ENCODE data around the gene ZP3. TPM values are rescaled to one million over a fixed set of nuclear protein-coding genes. Genes with fewer than 3 reads are reported as not detected.
"Not testable (repeated sequence)": the region's sequence is repeated elsewhere in the genome, so short reads cannot be mapped to it uniquely, and the experiment has no call there.

Gene ZP3
- total and polyA plus RNA-seq, 4 donors, result 0.25 to 0.47 (median 0.44) TPM

GRCh38 chr7:76430211-76430610 is 5.5 kb downstream of the ZP3 start:
- no peaks in the 10 kb centered on the region for H3K36me3 ChIP-seq (ENCODE audit: control insufficient read depth in 4 of 4, insufficient read depth in 3 of 4, low read depth in 1 of 4, low read length in 3 of 4)

GRCh38 chr7:76430836-76431235 is 6.1 kb downstream of the ZP3 start:
- no peak overlapping the region for H3K9ac ChIP-seq (ENCODE audit: low read depth in 1 of 2, low read length in 2 of 2)
- H3K36me3 ChIP-seq (ENCODE audit: control insufficient read depth in 4 of 4, insufficient read depth in 3 of 4, low read depth in 1 of 4, low read length in 3 of 4), result no peaks in the 10 kb centered on the region
- H3K9me3 ChIP-seq (ENCODE audit: control insufficient read depth in 4 of 4, low read length in 3 of 4), result no peaks in the 10 kb centered on the region
- H3K4me3 ChIP-seq (ENCODE audit: low read depth in 1 of 3, low read length in 3 of 3), result no peak overlapping the region
- no peak for DNase-seq (ENCODE audit: low spot score)
- 96% methylated on average over 3 of the region's 3 CpGs for WGBS
- no peaks in the 10 kb centered on the region for H3K27me3 ChIP-seq (ENCODE audit: control insufficient read depth in 4 of 4, insufficient read depth in 4 of 4, low read length in 3 of 4)
- H3K4me1 ChIP-seq (ENCODE audit: control insufficient read depth in 4 of 4, insufficient read depth in 4 of 4, low read length in 3 of 4), result no peaks in the 10 kb centered on the region
- H3K27ac ChIP-seq (ENCODE audit: low read depth in 1 of 2, low read length in 2 of 2), result no peak overlapping the region
- TF ChIP-seq GABPA (IDR thresholded peaks at IDR 0.05 in 1 of 2, conservative IDR thresholded peaks at IDR 0.05 in 1 of 2) (no peak), TAF1 (conservative IDR thresholded peaks at IDR 0.05) (no peak), ZBTB33 (IDR thresholded peaks at IDR 0.05) (no peak), HNF4A (conservative IDR thresholded peaks at IDR 0.05) (no peak), RXRA (IDR thresholded peaks at IDR 0.05) (no peak), HNF4G (IDR thresholded peaks at IDR 0.05) (no peak), FOXA1 (IDR thresholded peaks at IDR 0.05) (no peak), SP1 (IDR thresholded peaks at IDR 0.05) (no peak), CTCF (IDR thresholded peaks at IDR 0.05; ENCODE audit: low read depth, low read length, missing input control) (no peak), NR2F2 (IDR thresholded peaks at IDR 0.05) (no peak), ATF3 (IDR thresholded peaks at IDR 0.05) (no peak), EGR1 (IDR thresholded peaks at IDR 0.05; ENCODE audit: low read depth in 2 of 2) (no peak), YY1 (IDR thresholded peaks at IDR 0.05) (no peak)

More at GRCh38 chr7:76430211-76430610, 5.5 kb downstream of the ZP3 start:
- no peaks in the 10 kb centered on the region for H3K27me3 ChIP-seq (ENCODE audit: control insufficient read depth in 4 of 4, insufficient read depth in 4 of 4, low read length in 3 of 4)
- DNase-seq (ENCODE audit: low spot score), result no peak
- no peak for TF ChIP-seq ZBTB33 (IDR thresholded peaks at IDR 0.05)
- H3K9ac ChIP-seq (ENCODE audit: low read depth in 1 of 2, low read length in 2 of 2), result no peak overlapping the region
- H3K4me3 ChIP-seq (ENCODE audit: low read depth in 1 of 3, low read length in 3 of 3), result no peak overlapping the region
- no peaks in the 10 kb centered on the region for H3K4me1 ChIP-seq (ENCODE audit: control insufficient read depth in 4 of 4, insufficient read depth in 4 of 4, low read length in 3 of 4)
- 94% methylated on average over 9 of the region's 9 CpGs for WGBS
- H3K9me3 ChIP-seq (ENCODE audit: control insufficient read depth in 4 of 4, low read length in 3 of 4), result no peaks in the 10 kb centered on the region
- H3K27ac ChIP-seq (ENCODE audit: low read depth in 1 of 2, low read length in 2 of 2), result no peak overlapping the region

- H3K27me3 ChIP-seq (ENCODE audit: control insufficient read depth in 4 of 4, insufficient read depth in 4 of 4, low read length in 3 of 4); H3K27ac ChIP-seq (ENCODE audit: low read depth in 1 of 2, low read length in 2 of 2); H3K4me1 ChIP-seq (ENCODE audit: control insufficient read depth in 4 of 4, insufficient read depth in 4 of 4, low read length in 3 of 4); H3K4me3 ChIP-seq (ENCODE audit: low read depth in 1 of 3, low read length in 3 of 3); H3K9ac ChIP-seq (ENCODE audit: low read depth in 1 of 2, low read length in 2 of 2); H3K9me3 ChIP-seq (ENCODE audit: control insufficient read depth in 4 of 4, low read length in 3 of 4); H3K36me3 ChIP-seq (ENCODE audit: control insufficient read depth in 4 of 4, insufficient read depth in 3 of 4, low read depth in 1 of 4, low read length in 3 of 4): not testable (repeated sequence)
- peak; percentile 49 for DNase-seq (ENCODE audit: low spot score)
- WGBS, result 20% methylated on average over 2 of the region's 2 CpGs
- TF ChIP-seq CTCF (IDR thresholded peaks at IDR 0.05; ENCODE audit: low read depth, low read length, missing input control) (peak; percentile 49), RAD21 (IDR thresholded peaks at IDR 0.05) (peak; percentile 70 to 73)
These were observed 13.1 kb downstream of the ZP3 start for GRCh38 chr7:76437873-76438272.

GRCh38 chr7:76439120-76439888 is 14.6 kb downstream of the ZP3 start:
- H3K4me1 ChIP-seq (ENCODE audit: control insufficient read depth in 4 of 4, insufficient read depth in 4 of 4, low read length in 3 of 4); DNase-seq (ENCODE audit: low spot score); H3K9ac ChIP-seq (ENCODE audit: low read depth in 1 of 2, low read length in 2 of 2); H3K27me3 ChIP-seq (ENCODE audit: control insufficient read depth in 4 of 4, insufficient read depth in 4 of 4, low read length in 3 of 4); H3K9me3 ChIP-seq (ENCODE audit: control insufficient read depth in 4 of 4, low read length in 3 of 4); H3K4me3 ChIP-seq (ENCODE audit: low read depth in 1 of 3, low read length in 3 of 3); H3K36me3 ChIP-seq (ENCODE audit: control insufficient read depth in 4 of 4, insufficient read depth in 3 of 4, low read depth in 1 of 4, low read length in 3 of 4); H3K27ac ChIP-seq (ENCODE audit: low read depth in 1 of 2, low read length in 2 of 2): not testable (repeated sequence)
- WGBS, result 96% methylated on average over 4 of the region's 7 CpGs
